ENCODE results near the gene CIC. TPM values are rescaled to one million over a fixed set of nuclear protein-coding genes. Genes with fewer than 3 reads are reported as not detected.
A peak's percentile ranks its signal among the peaks of the same experiment; 100 is the strongest.

Gene CIC
- total RNA-seq, 1 experiment from 2014 or later = 54.0 TPM

DNA sequence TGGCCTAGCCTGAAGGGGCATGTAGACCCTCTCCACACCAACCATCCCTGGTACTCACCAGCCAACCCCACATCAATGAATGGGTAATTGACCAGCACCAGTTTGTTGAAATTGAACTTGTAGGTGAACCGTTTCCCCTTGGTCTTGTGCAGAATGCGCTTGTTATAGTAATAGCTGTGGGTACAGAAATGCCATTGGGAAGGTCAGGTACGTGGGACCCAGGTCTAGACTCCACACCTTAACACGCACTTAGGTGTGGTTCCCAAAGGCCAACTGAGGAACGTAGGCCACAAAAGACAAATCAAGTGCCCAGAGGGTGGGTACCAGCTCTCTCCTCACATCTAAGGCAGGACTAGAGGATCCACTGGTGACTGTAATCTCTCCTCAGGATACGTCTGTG lies 19.3 kb upstream of the CIC start:
- Histone ChIP-seq H3K27ac (ENCODE audit: insufficient read length, low read depth, low read length) (no peak overlapping the region), H3K27me3 (ENCODE audit: insufficient read depth, low read length) (no peaks in the 10 kb centered on the region), H3K4ac (ENCODE audit: low read depth, low read length) (no peak overlapping the region), H3K14ac (ENCODE audit: insufficient read depth, low read length) (no peak overlapping the region), H3T11ph (ENCODE audit: low read length) (no peak overlapping the region), H2BK15ac (ENCODE audit: low read depth, low read length) (no peak overlapping the region), H2BK12ac (ENCODE audit: insufficient read length, low read depth, low read length) (no peak overlapping the region), H3K23me2 (ENCODE audit: insufficient read length, low read depth, low read length, poor library complexity, severe bottlenecking) (peaks cover 6% of the 10 kb centered on the region), H3K4me2 (ENCODE audit: insufficient read depth, insufficient read length, low read length) (no peak overlapping the region), H3K9me3 (ENCODE audit: control insufficient read depth, low read depth, low read length) (no peaks in the 10 kb centered on the region), H2BK20ac (ENCODE audit: low read depth, low read length, poor library complexity, severe bottlenecking) (no peak overlapping the region), H4K5ac (ENCODE audit: insufficient read length, low read depth, low read length) (no peak overlapping the region), H3K23ac (ENCODE audit: insufficient read length, low read depth, low read length) (no peak overlapping the region), H2AFZ (ENCODE audit: low read length) (no peak overlapping the region), H3K79me1 (ENCODE audit: insufficient read depth, low read depth, low read length, poor library complexity, severe bottlenecking) (no peaks in the 10 kb centered on the region), H2BK5ac (ENCODE audit: insufficient read length, low read length) (no peak overlapping the region), H3K4me1 (ENCODE audit: insufficient read depth, low read length) (peaks cover 6% of the 10 kb centered on the region; the same call in 1 of the 2 replicates), H4K20me1 (ENCODE audit: control insufficient read depth, insufficient read depth, insufficient read length) (no peaks in the 10 kb centered on the region), H3K79me2 (ENCODE audit: insufficient read depth, low read length) (peaks cover 5% of the 10 kb centered on the region; the same call in 1 of the 2 replicates), H2BK120ac (ENCODE audit: low read depth, low read length, poor library complexity, severe bottlenecking) (no peak overlapping the region), H2AK5ac (ENCODE audit: insufficient read length, low read length) (no peak overlapping the region), H3K18ac (ENCODE audit: insufficient read length, low read depth, low read length) (no peak overlapping the region), H4K91ac (ENCODE audit: insufficient read length, low read depth, low read length) (no peak overlapping the region), H3K56ac (ENCODE audit: insufficient read length, low read depth, low read length) (no peak overlapping the region), H4K8ac (replicated peaks; ENCODE audit: insufficient read length, low read depth, low read length) (no peak overlapping the region), H3K9ac (ENCODE audit: extremely low read depth, insufficient read length, low read length) (no peak overlapping the region)
- Mint-ChIP-seq H3K4me3 (peak overlapping the region in 1 of 2 experiments; percentile 39; a peak in 2 of 5 replicates), H3K4me1 (peaks cover 33 to 47% of the 10 kb centered on the region in 2 experiments), H3K9me3 (no peaks in the 10 kb centered on the region), H3K27ac (no peak overlapping the region), H3K27me3 (ENCODE audit: low read depth) (no peaks in the 10 kb centered on the region; the same call in 1 of the 2 replicates), H3K36me3 (ENCODE audit: insufficient read depth in 1 of 3, low read depth in 3 of 3) (peaks cover 5 to 28% (median 18%) of the 10 kb centered on the region in 3 experiments; a peak in 6 of 7 replicates)
- WGBS (ENCODE audit: extremely low coverage, insufficient read length, low lambda C conversion rate) = no CpG with 5 or more reads among the region's 6 CpGs
- TF ChIP-seq, protein P1, sequence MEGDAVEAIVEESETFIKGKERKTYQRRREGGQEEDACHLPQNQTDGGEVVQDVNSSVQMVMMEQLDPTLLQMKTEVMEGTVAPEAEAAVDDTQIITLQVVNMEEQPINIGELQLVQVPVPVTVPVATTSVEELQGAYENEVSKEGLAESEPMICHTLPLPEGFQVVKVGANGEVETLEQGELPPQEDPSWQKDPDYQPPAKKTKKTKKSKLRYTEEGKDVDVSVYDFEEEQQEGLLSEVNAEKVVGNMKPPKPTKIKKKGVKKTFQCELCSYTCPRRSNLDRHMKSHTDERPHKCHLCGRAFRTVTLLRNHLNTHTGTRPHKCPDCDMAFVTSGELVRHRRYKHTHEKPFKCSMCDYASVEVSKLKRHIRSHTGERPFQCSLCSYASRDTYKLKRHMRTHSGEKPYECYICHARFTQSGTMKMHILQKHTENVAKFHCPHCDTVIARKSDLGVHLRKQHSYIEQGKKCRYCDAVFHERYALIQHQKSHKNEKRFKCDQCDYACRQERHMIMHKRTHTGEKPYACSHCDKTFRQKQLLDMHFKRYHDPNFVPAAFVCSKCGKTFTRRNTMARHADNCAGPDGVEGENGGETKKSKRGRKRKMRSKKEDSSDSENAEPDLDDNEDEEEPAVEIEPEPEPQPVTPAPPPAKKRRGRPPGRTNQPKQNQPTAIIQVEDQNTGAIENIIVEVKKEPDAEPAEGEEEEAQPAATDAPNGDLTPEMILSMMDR (conservative IDR thresholded peaks at IDR 0.05) = no peak
- no peak for DNase-seq
